Neural cell (in vitro differentiated cells): Measurements from ENCODE around the gene BMS1. TPM values are rescaled to one million over a fixed set of nuclear protein-coding genes. Genes with fewer than 3 reads are reported as not detected.
"Not testable (repeated sequence)": the region's sequence is repeated elsewhere in the genome, so short reads cannot be mapped to it uniquely, and the experiment has no call there.

Experiments
- H2AFZ ChIP-seq: fragments of 200-600, 300-800 bp; sonication (generic), shearing (Covaris generic); 2 replicates; pipeline ENCODE4 v1.6.0; 2014; ENCODE audit warnings: low read depth, mild to moderate bottlenecking, antibody characterized with exemption, low read length, moderate library complexity
- H3F3A ChIP-seq: fragments of 200-600 bp; shearing (Covaris generic); 2 replicates; pipeline ENCODE4 v1.6.1; 2016; ENCODE audit warnings: mild to moderate bottlenecking, moderate library complexity, mixed read lengths, antibody characterized with exemption, low read length; ENCODE audit not compliant: insufficient read depth, poor library complexity, severe bottlenecking
- H3K27ac ChIP-seq: fragments of 200-600, 300-800 bp; sonication (generic), shearing (Covaris generic); 2 replicates; pipeline ENCODE4 v1.5.1; 2014; ENCODE audit warnings: mild to moderate bottlenecking, low read length, moderate library complexity
- H3K27me3 ChIP-seq: fragments of 300-800, 200-600 bp; sonication (generic), shearing (Covaris generic); 2 replicates; pipeline ENCODE4 v1.6.0; 2014; ENCODE audit warnings: mild to moderate bottlenecking, low read depth, low read length, moderate library complexity; ENCODE audit not compliant: insufficient read depth
- H3K36me3 ChIP-seq: fragments of 300-800, 200-600 bp; sonication (generic), shearing (Covaris generic); 2 replicates; pipeline ENCODE4 v1.5.1; 2014; ENCODE audit warnings: mild to moderate bottlenecking, antibody characterized with exemption, low read length, moderate library complexity; ENCODE audit not compliant: insufficient read depth
- H3K4me2 ChIP-seq: fragments of 300-800, 200-600 bp; sonication (generic), shearing (Covaris generic); 2 replicates; pipeline ENCODE4 v1.6.0; 2014; ENCODE audit warnings: mild to moderate bottlenecking, low read length
- H3K4me3 ChIP-seq: fragments of 300-800, 200-600 bp; sonication (generic), shearing (Covaris generic); 2 replicates; pipeline ENCODE4 v1.5.1; 2014; ENCODE audit warnings: mild to moderate bottlenecking, low read length, moderate library complexity
- H3K79me2 ChIP-seq: fragments of 200-600 bp; shearing (Covaris generic); replicated peaks from 2 replicates; pipeline ENCODE4 v1.6.0; 2014; ENCODE audit warnings: mild to moderate bottlenecking, low read length, moderate library complexity; ENCODE audit not compliant: insufficient read depth
- H3K9ac ChIP-seq: fragments of 300-800, 200-600 bp; sonication (generic), shearing (Covaris generic); 2 replicates; pipeline ENCODE4 v1.6.1; 2016; ENCODE audit warnings: mild to moderate bottlenecking, low read length, mixed read lengths
- H3K9me2 ChIP-seq: fragments of 200-600 bp; shearing (Covaris generic); 2 replicates; pipeline ENCODE4 v1.6.1; 2016; ENCODE audit warnings: mild to moderate bottlenecking, low read length, mixed read lengths; ENCODE audit not compliant: insufficient read depth
- H3K9me3 ChIP-seq: fragments of 200-600, 300-800 bp; sonication (generic), shearing (Covaris generic); 2 replicates; pipeline ENCODE4 v1.6.1; 2016; ENCODE audit warnings: mild to moderate bottlenecking, mixed run types, low read length, moderate library complexity, mixed read lengths
- H4K20me1 ChIP-seq: fragments of 200-600 bp; shearing (Covaris generic); 2 replicates; pipeline ENCODE4 v1.6.1; 2016; ENCODE audit warnings: mild to moderate bottlenecking, mixed run types; ENCODE audit not compliant: insufficient read depth
- CTCF ChIP-seq: fragments of 450-650 bp; IDR thresholded peaks from 2 replicates; pipeline ENCODE4 v1.5.1; 2014; ENCODE audit warnings: antibody characterized with exemption, mild to moderate bottlenecking, moderate library complexity; ENCODE audit not compliant: poor library complexity, severe bottlenecking
- EP300 ChIP-seq: fragments of 450-650 bp; conservative IDR thresholded peaks from 2 replicates; pipeline ENCODE4 v1.6.1; 2014; ENCODE audit warnings: antibody characterized with exemption, mild to moderate bottlenecking, moderate library complexity; ENCODE audit not compliant: poor library complexity, severe bottlenecking
- EZH2 ChIP-seq: fragments of 200-600, 300-800 bp; shearing (Covaris generic), sonication (generic); IDR thresholded peaks from 2 replicates; pipeline ENCODE4 v1.6.1; 2014; ENCODE audit warnings: antibody characterized with exemption, low read length, borderline replicate concordance, mild to moderate bottlenecking; ENCODE audit not compliant: insufficient read depth, poor library complexity, severe bottlenecking
- MXI1 ChIP-seq: fragments of 450-650 bp; conservative IDR thresholded peaks from 2 replicates; pipeline ENCODE4 v1.6.1; 2014; ENCODE audit warnings: antibody characterized with exemption, mild to moderate bottlenecking; ENCODE audit not compliant: poor library complexity, severe bottlenecking
- POLR2AphosphoS5 ChIP-seq: IDR thresholded peaks from 2 replicates; pipeline ENCODE4 v1.6.1; 2012
- RAD21 ChIP-seq: fragments of 450-650 bp; conservative IDR thresholded peaks from 2 replicates; pipeline ENCODE4 v1.6.1; 2014; ENCODE audit warnings: antibody characterized with exemption, mild to moderate bottlenecking, moderate library complexity
- REST ChIP-seq: IDR thresholded peaks from 2 replicates; pipeline ENCODE4 v1.6.1; 2012; ENCODE audit warnings: borderline replicate concordance
- SMC3 ChIP-seq: fragments of 450-650 bp; conservative IDR thresholded peaks from 2 replicates; pipeline ENCODE4 v1.6.1; 2014; ENCODE audit warnings: antibody characterized with exemption, mild to moderate bottlenecking, moderate library complexity; ENCODE audit not compliant: poor library complexity
- TAF1 ChIP-seq: IDR thresholded peaks from 2 replicates; pipeline ENCODE4 v1.6.1; 2012; ENCODE audit warnings: low read depth
- polyA plus RNA-seq: library from polyadenylated mRNA; depleted of rRNA; stranded (reverse); fragments of >200 nt; gene quantifications from 2 replicates; pipeline ENCODE4 v1.2.3, GENCODE V29; 2014

BMS1 gene
- polyA plus RNA-seq, 1 donor from 2014 or later = 8.5 TPM

GRCh38 chr10:42869977-42870350, 87.4 kb downstream of the BMS1 start:
- Histone ChIP-seq H2AFZ (no peak overlapping the region), H3F3A (no peaks in the 10 kb centered on the region), H3K9me2 (no peaks in the 10 kb centered on the region), H4K20me1 (no peaks in the 10 kb centered on the region), H3K79me2 (no peaks in the 10 kb centered on the region), H3K27me3 (peaks cover 4% of the 10 kb centered on the region), H3K36me3 (no peaks in the 10 kb centered on the region), H3K9ac (no peak overlapping the region), H3K27ac (no peak overlapping the region), H3K4me3 (no peak overlapping the region), H3K9me3 (no peaks in the 10 kb centered on the region), H3K4me2 (no peak overlapping the region)
- TF ChIP-seq SMC3 = no peak
- no peak for TF ChIP-seq MXI1
- TF ChIP-seq EZH2 = no peak

GRCh38 chr10:42871138-42871641, 88.6 kb downstream of the BMS1 start:
- H3K27ac ChIP-seq, H4K20me1 ChIP-seq, H3K4me2 ChIP-seq, H3K9ac ChIP-seq, H3K4me3 ChIP-seq, H3F3A ChIP-seq, H3K9me3 ChIP-seq, H3K9me2 ChIP-seq, H3K79me2 ChIP-seq, H3K27me3 ChIP-seq, H2AFZ ChIP-seq, H3K36me3 ChIP-seq: not testable (repeated sequence)

- TF ChIP-seq POLR2AphosphoS5 (no peak), RAD21 (no peak), MXI1 (no peak), EZH2 (no peak), REST (no peak), CTCF (no peak), TAF1 (no peak), SMC3 (no peak), EP300 (no peak)
Measured at GRCh38 chr10:42871823-42872222, 89.2 kb downstream of the BMS1 start.

More at GRCh38 chr10:42871823-42872222, 89.2 kb downstream of the BMS1 start:
- no peaks in the 10 kb centered on the region for H3K79me2 ChIP-seq
- H3K4me3 ChIP-seq = no peak overlapping the region
- H3K9ac ChIP-seq = no peak overlapping the region
- H3K36me3 ChIP-seq = no peaks in the 10 kb centered on the region
- no peaks in the 10 kb centered on the region for H3K27me3 ChIP-seq
- no peak overlapping the region for H3K27ac ChIP-seq
- no peak overlapping the region for H3K4me2 ChIP-seq
- no peaks in the 10 kb centered on the region for H3F3A ChIP-seq
- no peak overlapping the region for H2AFZ ChIP-seq
- H3K9me2 ChIP-seq = no peaks in the 10 kb centered on the region
- H4K20me1 ChIP-seq = no peaks in the 10 kb centered on the region
- no peaks in the 10 kb centered on the region for H3K9me3 ChIP-seq
